GM10248 (cell line): ENCODE data around the gene ZMPSTE24.
"Not testable (repeated sequence)": the region's sequence is repeated elsewhere in the genome, so short reads cannot be mapped to it uniquely, and the experiment has no call there.

ENCODE experiments used
- CTCF ChIA-PET: fragments of 300-600 bp; sonication (Branson Sonifier 250); formaldehyde crosslinking; extraction: SDS; loops from one replicate; lab custom pipeline; 2021; ENCODE audit warnings: antibody characterized with exemption; lab: Yijun Ruan, JAX
- POLR2A ChIA-PET: fragments of 350-650 bp; sonication (Branson Sonifier 250); formaldehyde crosslinking; extraction: SDS; loops from one replicate; lab custom pipeline; 2020; ENCODE audit warnings: antibody characterized with exemption; lab: Yijun Ruan, JAX
- DNase-seq: peaks from one replicate; pipeline ENCODE4 v3.0.0; 2012; ENCODE audit errors: extremely low spot score
- CTCF ChIP-seq: IDR thresholded peaks from 2 replicates; pipeline ENCODE4 v1.5.1; 2012; ENCODE audit warnings: mild to moderate bottlenecking, low read depth; ENCODE audit errors: extremely low read depth, missing control alignments, control extremely low read depth

Gene ZMPSTE24

GRCh38 chr1:40316595-40317393 lies 58.8 kb downstream of the ZMPSTE24 start, which contains the start of gene COL9A2:
Gene COL9A2, minus strand, starts transcription at chr1:40317286. Its CDS starts 89 bp downstream, at chr1:40317197.
- DNase-seq = peak; percentile 73
- ChIA-PET POLR2A (no interaction called here), CTCF (interaction anchor here (0.9 to 10.7 kb wide), 22 partner anchors 12 to 243 kb away, joined by 3 to 168 read pairs (median 6); partner anchors contain the start of gene ZMPSTE24)
- TF ChIP-seq CTCF = no peak

- ChIA-PET POLR2A (no interaction called here), CTCF (interaction anchor here (1.1 to 10.7 kb wide), 9 partner anchors 17 to 174 kb away, joined by 3 to 168 read pairs (median 7); no protein-coding TSS in a partner anchor)
- DNase-seq = peak; percentile 24
- TF ChIP-seq CTCF = no peak
These were observed 59.5 kb downstream of the ZMPSTE24 start for GRCh38 chr1:40317394-40318074.

GRCh38 chr1:40318476-40318875 lies 60.4 kb downstream of the ZMPSTE24 start:
- no peak for DNase-seq
- ChIA-PET POLR2A (no interaction called here), CTCF (interaction anchor here (0.8 to 10.7 kb wide), 7 partner anchors 22 to 240 kb away, joined by 3 to 168 read pairs (median 7); partner anchors contain the start of gene SMAP2)
- TF ChIP-seq CTCF = no peak

GRCh38 chr1:40318970-40319621 lies 61.1 kb downstream of the ZMPSTE24 start:
- no peak for TF ChIP-seq CTCF
- POLR2A ChIA-PET = no interaction called here
- no peak for DNase-seq
- CTCF ChIA-PET = interaction anchor here (0.8 to 10.7 kb wide), 7 partner anchors 22 to 240 kb away, joined by 3 to 168 read pairs (median 7); partner anchors contain the start of gene SMAP2

- CTCF ChIA-PET = interaction anchor here (1.0 to 1.4 kb wide), 2 partner anchors 16 to 178 kb away, joined by 3 to 4 read pairs; no protein-coding TSS in a partner anchor
- DNase-seq, POLR2A ChIA-PET: not testable (repeated sequence)
These were observed 73.4 kb downstream of the ZMPSTE24 start for GRCh38 chr1:40331403-40331802.

- DNase-seq = no peak
- POLR2A ChIA-PET = no interaction called here
- TF ChIP-seq CTCF = no peak
- CTCF ChIA-PET = interaction anchor here (0.8 to 1.7 kb wide), 3 partner anchors 17 to 189 kb away, joined by 3 to 7 read pairs (median 3); no protein-coding TSS in a partner anchor
These were observed 74.7 kb downstream of the ZMPSTE24 start for GRCh38 chr1:40332695-40333094.
